Spinal cord (tissue), 10 donors: Measurements from ENCODE around the gene ASIC3. TPM values are rescaled to one million over a fixed set of nuclear protein-coding genes. Genes with fewer than 3 reads are reported as not detected.
"Not testable (repeated sequence)": the region's sequence is repeated elsewhere in the genome, so short reads cannot be mapped to it uniquely, and the experiment has no call there.

Source experiments
- DNase-seq, 6 donors: peaks; one replicate each; pipeline versions ENCODE4 v3.0.0 to v3.0.0-alpha.2; 2013 to 2015; ENCODE audit warnings: low spot score in 6 of 6, low read depth in 4 of 6
- H3K27ac ChIP-seq: one replicate; pipeline ENCODE4 v1.5.1; 2013; ENCODE audit warnings: low read depth, low read length, control low read depth
- H3K27me3 ChIP-seq: one replicate; pipeline ENCODE4 v1.6.1; 2013; ENCODE audit warnings: low read length; ENCODE audit not compliant: control insufficient read depth, insufficient read depth
- H3K36me3 ChIP-seq: one replicate; pipeline ENCODE4 v1.6.1; 2013; ENCODE audit warnings: low read length; ENCODE audit not compliant: control insufficient read depth, insufficient read depth
- H3K4me1 ChIP-seq: one replicate; pipeline ENCODE4 v1.6.1; 2013; ENCODE audit warnings: low read length; ENCODE audit not compliant: control insufficient read depth, insufficient read depth
- H3K4me3 ChIP-seq: one replicate; pipeline ENCODE4 v1.5.1; 2013; ENCODE audit warnings: low read depth, low read length, control low read depth
- H3K9me3 ChIP-seq: one replicate; pipeline ENCODE4 v1.6.1; 2013; ENCODE audit warnings: low read length; ENCODE audit not compliant: control insufficient read depth, insufficient read depth
- WGBS: methylation state at CpG from one replicate; pipeline ENCODE4 v1.1.5; 2013; ENCODE audit warnings: missing lambda C conversion rate; ENCODE audit not compliant: insufficient coverage; 5-methylcytosine and 5-hydroxymethylcytosine counted together
- polyA plus RNA-seq, 2 donors: library from polyadenylated mRNA; unstranded; fragments of 120-200 nt; gene quantifications; one replicate each; pipeline ENCODE4 v1.2.1, GENCODE V29; 2013; ENCODE audit not compliant: insufficient read length in 2 of 2
- total RNA-seq, 2 donors: library from RNA; depleted of rRNA in 1 of 2; stranded (reverse); fragments of 120-200 nt in 1 of 2; fragments of >200 nt in 1 of 2; gene quantifications; one replicate each; pipeline versions ENCODE4 v1.2.3 to v1.2.4, GENCODE V29; 2013 to 2014
- donor health status: healthy.

Gene ASIC3
- total and polyA plus RNA-seq, 4 donors, result 1.5 to 18.0 (median 8.8) TPM

GRCh38 chr7:151019130-151019447 is 29.2 kb upstream of the ASIC3 start:
- 11% methylated on average over 20 of the region's 20 CpGs for WGBS
- no peak overlapping the region for H3K4me3 ChIP-seq
- no peaks in the 10 kb centered on the region for H3K9me3 ChIP-seq
- peaks cover 3% of the 10 kb centered on the region for H3K36me3 ChIP-seq
- DNase-seq, result no peak
- peaks cover 32% of the 10 kb centered on the region for H3K27me3 ChIP-seq
- peaks cover 33% of the 10 kb centered on the region for H3K4me1 ChIP-seq
- H3K27ac ChIP-seq, result no peak overlapping the region

- Histone ChIP-seq H3K4me3 (no peak overlapping the region), H3K9me3 (no peaks in the 10 kb centered on the region), H3K4me1 (peaks cover 30% of the 10 kb centered on the region), H3K27me3 (peaks cover 30% of the 10 kb centered on the region), H3K36me3 (peaks cover 3% of the 10 kb centered on the region), H3K27ac (no peak overlapping the region)
- 0% methylated on average over 1 of the region's 7 CpGs for WGBS
- DNase-seq, result peak in 1 of 6 donors; percentile 27
Observed at GRCh38 chr7:151020231-151020630, 28.1 kb upstream of the ASIC3 start.

DNA sequence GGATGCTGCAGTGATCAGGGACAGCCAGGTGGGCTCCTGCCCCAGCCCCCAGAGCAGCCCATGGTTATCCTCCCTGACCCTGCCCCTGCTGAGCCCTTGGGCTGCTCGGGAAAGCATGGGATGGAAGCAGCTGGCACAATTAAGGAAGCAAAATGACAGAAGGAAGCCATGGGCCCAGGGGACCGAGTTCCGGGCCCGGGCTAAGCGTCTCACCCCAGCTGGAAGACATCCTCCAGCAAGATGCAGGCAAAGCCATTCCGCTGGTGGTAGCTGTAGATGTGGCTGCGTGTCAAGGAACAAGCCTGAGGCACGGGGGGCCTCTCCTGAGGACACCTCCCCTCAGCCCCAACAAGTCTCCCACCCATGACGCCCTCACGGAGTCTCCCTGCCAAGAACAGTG is 25.1 kb upstream of the ASIC3 start:
- no peak overlapping the region for H3K27ac ChIP-seq
- DNase-seq, result no peak
- H3K36me3 ChIP-seq, result no peaks in the 10 kb centered on the region
- H3K9me3 ChIP-seq, result no peaks in the 10 kb centered on the region
- no peak overlapping the region for H3K4me3 ChIP-seq
- 69% methylated on average over 7 of the region's 10 CpGs for WGBS
- peaks cover 28% of the 10 kb centered on the region for H3K4me1 ChIP-seq
- H3K27me3 ChIP-seq, result peaks cover 26% of the 10 kb centered on the region

DNA sequence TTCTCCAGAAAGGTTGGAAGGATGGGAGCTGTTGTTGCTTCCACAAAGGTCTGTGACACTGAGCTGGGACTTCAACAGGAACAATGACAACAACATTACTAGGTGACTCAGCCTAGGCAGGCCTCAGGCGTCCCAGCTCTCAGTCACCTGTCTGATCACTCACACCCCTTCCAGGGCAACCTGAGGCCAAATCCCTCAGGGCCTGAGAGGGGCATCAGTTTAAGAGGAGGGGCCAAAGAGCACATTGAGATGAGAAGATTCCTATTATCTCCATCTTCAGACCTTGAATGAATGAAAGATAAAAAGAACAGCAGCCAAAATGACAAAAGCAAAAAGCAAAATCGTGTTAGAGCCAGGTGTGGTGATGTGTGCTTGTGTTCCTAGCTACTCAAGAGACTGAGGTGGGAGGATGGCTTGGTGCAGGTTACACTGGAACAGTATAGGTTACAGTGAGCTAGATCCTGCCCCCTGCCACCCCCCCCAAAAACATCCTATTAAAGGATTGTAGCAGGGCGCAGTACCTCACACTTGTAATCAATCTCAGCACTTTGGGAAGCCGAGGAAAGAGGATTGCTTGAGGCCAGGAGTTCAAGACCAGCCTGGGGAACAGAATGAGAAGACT is 23.8 kb upstream of the ASIC3 start, which contains the start of gene ATG9B:
ATG9B (minus strand) TSS at position 60 of the 622 bp plus-strand sequence. CDS start 71 bp downstream, outside the sequence.
- Histone ChIP-seq H3K27ac (no peak within 1 kb of the TSS), H3K4me3 (no peak within 1 kb of the TSS), H3K4me1 (peaks cover 24% of the 10 kb centered on the region), H3K9me3 (no peaks in the 10 kb centered on the region), H3K36me3 (no peaks in the 10 kb centered on the region), H3K27me3 (peaks cover 15% of the 10 kb centered on the region)
- WGBS, result 88% methylated on average over 1 of the region's 4 CpGs
- DNase-seq, result no peak

GRCh38 chr7:151025924-151026671 is 22.2 kb upstream of the ASIC3 start:
- 67% methylated on average over 3 of the region's 4 CpGs for whole genome bisulfite sequencing
- no peaks in the 10 kb centered on the region for H3K9me3 ChIP-seq

GRCh38 chr7:151026771-151027727 is 21.3 kb upstream of the ASIC3 start:
- Histone ChIP-seq H3K4me1 (peaks cover 20% of the 10 kb centered on the region), H3K4me3 (peak overlapping the region; percentile 98)
- H3K27ac ChIP-seq, H3K36me3 ChIP-seq, H3K27me3 ChIP-seq, DNase-seq, H3K9me3 ChIP-seq: not testable (repeated sequence)
- 29% methylated on average over 13 of the region's 19 CpGs for WGBS

More at GRCh38 chr7:151025924-151026671, 22.2 kb upstream of the ASIC3 start:
- peaks cover 20% of the 10 kb centered on the region for H3K4me1 ChIP-seq
- H3K36me3 ChIP-seq, result no peaks in the 10 kb centered on the region
- no peak for DNase-seq
- H3K27ac ChIP-seq, result no peak overlapping the region
- H3K4me3 ChIP-seq, result no peak overlapping the region
- H3K27me3 ChIP-seq, result peaks cover 2% of the 10 kb centered on the region

GRCh38 chr7:151027728-151028130 is 20.6 kb upstream of the ASIC3 start:
- Histone ChIP-seq H3K36me3 (peaks cover 14% of the 10 kb centered on the region), H3K4me3 (peak overlapping the region; percentile 98), H3K27ac (peak overlapping the region; percentile 53), H3K4me1 (peaks cover 20% of the 10 kb centered on the region)
- H3K9me3 ChIP-seq, DNase-seq, H3K27me3 ChIP-seq: not testable (repeated sequence)
- WGBS, result 13% methylated on average over 9 of the region's 16 CpGs

- WGBS, result under 1% methylated on average over 48 of the region's 53 CpGs
- no peaks in the 10 kb centered on the region for H3K9me3 ChIP-seq
- H3K27ac ChIP-seq, result peak within 1 kb of the TSS; percentile 89
- peaks cover 1% of the 10 kb centered on the region for H3K27me3 ChIP-seq
- H3K36me3 ChIP-seq, result peaks cover 21% of the 10 kb centered on the region
- peak within 1 kb of the TSS; percentile 98 for H3K4me3 ChIP-seq
- peaks cover 20% of the 10 kb centered on the region for H3K4me1 ChIP-seq
- DNase-seq, result peak; percentile 99 to 100 (median 99)
Observed at GRCh38 chr7:151028131-151028947, 20.0 kb upstream of the ASIC3 start, which contains the start of gene ABCB8. Gene ABCB8, plus strand, starts transcription at chr7:151028450. Its CDS starts 66 bp downstream, at chr7:151028516.
